ENCODE measurements around the gene AQP1.

DNA sequence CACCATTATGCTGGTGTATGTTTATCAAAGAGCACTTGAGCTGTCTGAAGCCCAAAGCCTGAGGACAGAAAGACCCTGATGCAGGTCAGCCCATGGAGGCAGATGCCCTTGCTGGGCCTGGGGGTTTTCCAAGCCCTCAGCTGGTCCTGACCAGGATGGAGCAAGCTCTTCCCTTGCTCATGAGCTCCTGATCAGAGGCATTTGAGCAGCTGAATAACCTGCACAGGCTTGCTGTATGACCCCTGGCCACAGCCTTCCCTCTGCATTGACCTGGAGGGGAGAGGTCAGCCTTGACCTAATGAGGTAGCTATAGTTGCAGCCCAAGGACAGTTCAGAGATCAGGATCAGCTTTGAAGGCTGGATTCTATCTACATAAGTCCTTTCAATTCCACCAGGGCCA, 13.0 kb downstream of the AQP1 start:
- TF ChIP-seq, protein P1, sequence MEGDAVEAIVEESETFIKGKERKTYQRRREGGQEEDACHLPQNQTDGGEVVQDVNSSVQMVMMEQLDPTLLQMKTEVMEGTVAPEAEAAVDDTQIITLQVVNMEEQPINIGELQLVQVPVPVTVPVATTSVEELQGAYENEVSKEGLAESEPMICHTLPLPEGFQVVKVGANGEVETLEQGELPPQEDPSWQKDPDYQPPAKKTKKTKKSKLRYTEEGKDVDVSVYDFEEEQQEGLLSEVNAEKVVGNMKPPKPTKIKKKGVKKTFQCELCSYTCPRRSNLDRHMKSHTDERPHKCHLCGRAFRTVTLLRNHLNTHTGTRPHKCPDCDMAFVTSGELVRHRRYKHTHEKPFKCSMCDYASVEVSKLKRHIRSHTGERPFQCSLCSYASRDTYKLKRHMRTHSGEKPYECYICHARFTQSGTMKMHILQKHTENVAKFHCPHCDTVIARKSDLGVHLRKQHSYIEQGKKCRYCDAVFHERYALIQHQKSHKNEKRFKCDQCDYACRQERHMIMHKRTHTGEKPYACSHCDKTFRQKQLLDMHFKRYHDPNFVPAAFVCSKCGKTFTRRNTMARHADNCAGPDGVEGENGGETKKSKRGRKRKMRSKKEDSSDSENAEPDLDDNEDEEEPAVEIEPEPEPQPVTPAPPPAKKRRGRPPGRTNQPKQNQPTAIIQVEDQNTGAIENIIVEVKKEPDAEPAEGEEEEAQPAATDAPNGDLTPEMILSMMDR (IDR thresholded peaks at IDR 0.05) = no peak
- no peak for TF ChIP-seq POLR2A (IDR thresholded peaks at IDR 0.05)
